GM23248 (cell line): Measurements from ENCODE around the gene CCN6. TPM values are rescaled to one million over a fixed set of nuclear protein-coding genes. Genes with fewer than 3 reads are reported as not detected.
A peak's percentile ranks its signal among the peaks of the same experiment; 100 is the strongest.

Experiments
- DNase-seq: peaks from one replicate; pipeline ENCODE4 v3.0.0-alpha.2; 2015
- H2AFZ ChIP-seq: fragments of 200-600 bp; sonication (generic); 2 replicates; pipeline ENCODE4 v1.6.1; 2016; ENCODE audit warnings: antibody characterized with exemption
- H3F3A ChIP-seq: fragments of 200-600 bp; sonication (generic); 2 replicates; pipeline ENCODE4 v1.6.1; 2016; ENCODE audit warnings: mild to moderate bottlenecking, antibody characterized with exemption, mixed run types; ENCODE audit not compliant: insufficient read depth
- H3K27ac ChIP-seq: fragments of 200-600 bp; sonication (generic); 2 replicates; pipeline ENCODE4 v1.5.1; 2016; ENCODE audit warnings: mild to moderate bottlenecking
- H3K27me3 ChIP-seq: fragments of 200-600 bp; sonication (generic); replicated peaks from 2 replicates; pipeline ENCODE4 v1.6.1; 2016; ENCODE audit warnings: mild to moderate bottlenecking; ENCODE audit not compliant: insufficient read depth
- H3K36me3 ChIP-seq: fragments of 200-600 bp; sonication (generic); 2 replicates; pipeline ENCODE4 v1.6.1; 2016; ENCODE audit warnings: low read depth, mild to moderate bottlenecking
- H3K4me1 ChIP-seq: fragments of 200-600 bp; sonication (generic); 2 replicates; pipeline ENCODE4 v1.6.1; 2016; ENCODE audit warnings: mild to moderate bottlenecking; ENCODE audit not compliant: insufficient read depth
- H3K4me2 ChIP-seq: fragments of 200-600 bp; sonication (generic); one replicate; pipeline ENCODE4 v1.6.1; 2016; ENCODE audit warnings: mild to moderate bottlenecking; ENCODE audit not compliant: unreplicated experiment
- H3K4me3 ChIP-seq: fragments of 200-600 bp; sonication (generic); 2 replicates; pipeline ENCODE4 v1.5.1; 2016; ENCODE audit warnings: mild to moderate bottlenecking
- H3K79me2 ChIP-seq: fragments of 200-600 bp; sonication (generic); 2 replicates; pipeline ENCODE4 v1.6.1; 2016; ENCODE audit warnings: mild to moderate bottlenecking; ENCODE audit not compliant: insufficient read depth
- H3K9ac ChIP-seq: fragments of 200-600 bp; sonication (generic); 2 replicates; pipeline ENCODE4 v1.6.1; 2016; ENCODE audit warnings: mild to moderate bottlenecking
- H3K9me2 ChIP-seq: fragments of 200-600 bp; sonication (generic); 2 replicates; pipeline ENCODE4 v1.6.1; 2016; ENCODE audit warnings: mixed run types, mild to moderate bottlenecking, moderate library complexity; ENCODE audit not compliant: insufficient read depth
- H3K9me3 ChIP-seq: fragments of 200-600 bp; sonication (generic); one replicate; pipeline ENCODE4 v1.6.1; 2017; ENCODE audit warnings: low read depth
- H4K20me1 ChIP-seq: fragments of 200-600 bp; sonication (generic); 2 replicates; pipeline ENCODE4 v1.6.0; 2016; ENCODE audit not compliant: insufficient read depth
- EZH2 ChIP-seq: fragments of 200-600 bp; sonication (generic); IDR thresholded peaks from 2 replicates; pipeline ENCODE4 v1.6.1; 2018; ENCODE audit warnings: antibody characterized with exemption, mild to moderate bottlenecking; ENCODE audit not compliant: insufficient read depth, poor library complexity, severe bottlenecking
- EZH2phosphoT487 ChIP-seq: fragments of 200-600 bp; sonication (generic); IDR thresholded peaks from 2 replicates; pipeline ENCODE4 v1.6.1; 2018; ENCODE audit warnings: antibody characterized with exemption, moderate library complexity, mild to moderate bottlenecking, low read depth; ENCODE audit not compliant: insufficient read depth
- WGBS, 2 experiments: methylation state at CpG; one replicate each; pipeline ENCODE4 v1.1.6; 2015 to 2017; ENCODE audit warnings: low lambda C conversion rate in 2 of 2, low coverage in 1 of 2; ENCODE audit errors: missing lambda C conversion rate in 2 of 2; 5-methylcytosine and 5-hydroxymethylcytosine counted together
- in situ Hi-C: fragments of 300-500 bp; cut with MboI; formaldehyde crosslinking; loops from 2 replicates; pipeline ENCODE4 v1.15.0; 2020
- polyA plus RNA-seq: library from polyadenylated mRNA; unstranded; fragments of >200 nt; fragmentation: Nextera tagmentation; extraction: Ambion mirVana; gene quantifications from 2 replicates; pipeline ENCODE4 v1.2.1, GENCODE V29; 2016
- total RNA-seq: library from RNA; depleted of rRNA; stranded (reverse); fragments of >200 nt; shearing (Covaris generic); gene quantifications from 2 replicates; pipeline ENCODE4 v1.2.3, GENCODE V29; 2014

CCN6 gene
- total and polyA plus RNA-seq, 2 experiments from 2014 or later, result 0.48 TPM; not detected in 1

GRCh38 chr6:112015725-112016124 lies 38.2 kb upstream of the CCN6 start:
- in situ Hi-C loops, result no loop called here

GRCh38 chr6:112016320-112016719 lies 37.6 kb upstream of the CCN6 start:
- in situ Hi-C loops, result no loop called here
- H4K20me1 ChIP-seq, result no peaks in the 10 kb centered on the region
- peaks cover 13% of the 10 kb centered on the region for H3F3A ChIP-seq
- H3K79me2 ChIP-seq, result no peaks in the 10 kb centered on the region
- DNase-seq, result peak; percentile 83
- TF ChIP-seq EZH2phosphoT487 (no peak), EZH2 (no peak)
- H3K9ac ChIP-seq, result peak overlapping the region; percentile 25; the same call in 1 of the 2 replicates
- H3K4me2 ChIP-seq, result peak overlapping the region; percentile 25
- H2AFZ ChIP-seq, result no peak overlapping the region
- no peaks in the 10 kb centered on the region for H3K9me2 ChIP-seq
- H3K4me3 ChIP-seq, result no peak overlapping the region
- peaks cover 34% of the 10 kb centered on the region for H3K4me1 ChIP-seq
- peak overlapping the region; percentile 62 for H3K27ac ChIP-seq
- no peaks in the 10 kb centered on the region for H3K27me3 ChIP-seq
- WGBS, 2 experiments, result 56 to 71% methylated on average over 6 of the region's 6 CpGs
- H3K9me3 ChIP-seq, result no peaks in the 10 kb centered on the region
- H3K36me3 ChIP-seq, result no peaks in the 10 kb centered on the region

More at GRCh38 chr6:112015725-112016124, 38.2 kb upstream of the CCN6 start:
- Histone ChIP-seq H3K9ac (no peak overlapping the region), H2AFZ (no peak overlapping the region), H3K4me1 (peaks cover 34% of the 10 kb centered on the region), H3K4me2 (no peak overlapping the region), H3K79me2 (no peaks in the 10 kb centered on the region), H3K27me3 (no peaks in the 10 kb centered on the region), H3K36me3 (no peaks in the 10 kb centered on the region), H3F3A (peaks cover 13% of the 10 kb centered on the region), H3K4me3 (no peak overlapping the region), H4K20me1 (no peaks in the 10 kb centered on the region), H3K9me3 (no peaks in the 10 kb centered on the region), H3K27ac (peak overlapping the region; percentile 38), H3K9me2 (no peaks in the 10 kb centered on the region)
- no peak for DNase-seq
- no peak for TF ChIP-seq EZH2
- TF ChIP-seq EZH2phosphoT487, result no peak
- 92 to 95% methylated on average over 5 of the region's 5 CpGs for WGBS, 2 experiments

GRCh38 chr6:112017169-112017568 lies 36.7 kb upstream of the CCN6 start:
- Histone ChIP-seq H3K4me3 (no peak overlapping the region), H2AFZ (no peak overlapping the region), H3K27ac (peak overlapping the region; percentile 62), H4K20me1 (no peaks in the 10 kb centered on the region), H3K4me2 (no peak overlapping the region), H3K36me3 (no peaks in the 10 kb centered on the region), H3F3A (peaks cover 13% of the 10 kb centered on the region), H3K27me3 (no peaks in the 10 kb centered on the region), H3K9ac (0 out of 2 replicates have a peak overlapping the region, but pooled peaks have one; percentile 25), H3K9me3 (no peaks in the 10 kb centered on the region), H3K9me2 (no peaks in the 10 kb centered on the region), H3K4me1 (peaks cover 34% of the 10 kb centered on the region), H3K79me2 (no peaks in the 10 kb centered on the region)
- in situ Hi-C loops, result no loop called here
- WGBS, 2 experiments, result 85 to 89% methylated on average over 4 of the region's 4 CpGs
- TF ChIP-seq EZH2, result no peak
- no peak for DNase-seq

GRCh38 chr6:112017760-112018537 lies 36.0 kb upstream of the CCN6 start:
- Histone ChIP-seq H3K9ac (no peak overlapping the region), H3K4me2 (no peak overlapping the region), H2AFZ (no peak overlapping the region), H3K27ac (no peak overlapping the region), H3K79me2 (no peaks in the 10 kb centered on the region), H3K4me1 (peaks cover 34% of the 10 kb centered on the region), H3K9me3 (no peaks in the 10 kb centered on the region), H3K27me3 (no peaks in the 10 kb centered on the region), H3F3A (peaks cover 13% of the 10 kb centered on the region), H4K20me1 (no peaks in the 10 kb centered on the region), H3K36me3 (no peaks in the 10 kb centered on the region), H3K4me3 (no peak overlapping the region), H3K9me2 (no peaks in the 10 kb centered on the region)
- DNase-seq, result no peak
- in situ Hi-C loops, result no loop called here
- WGBS, 2 experiments, result 93 to 94% methylated on average over 7 of the region's 7 CpGs
- no peak for TF ChIP-seq EZH2phosphoT487
- no peak for TF ChIP-seq EZH2
